GM12873 (cell line): ENCODE measurements around the gene CMTM2.

Experiments
- TF ChIP-seq, protein P1 (sequence below): IDR thresholded peaks from 2 replicates; pipeline ENCODE4 v1.5.1; 2012; ENCODE audit warnings: low read depth, mild to moderate bottlenecking, moderate library complexity, low read length, control low read depth; ENCODE audit not compliant: insufficient read depth; ENCODE audit errors: missing control alignments

The CMTM2 gene

DNA sequence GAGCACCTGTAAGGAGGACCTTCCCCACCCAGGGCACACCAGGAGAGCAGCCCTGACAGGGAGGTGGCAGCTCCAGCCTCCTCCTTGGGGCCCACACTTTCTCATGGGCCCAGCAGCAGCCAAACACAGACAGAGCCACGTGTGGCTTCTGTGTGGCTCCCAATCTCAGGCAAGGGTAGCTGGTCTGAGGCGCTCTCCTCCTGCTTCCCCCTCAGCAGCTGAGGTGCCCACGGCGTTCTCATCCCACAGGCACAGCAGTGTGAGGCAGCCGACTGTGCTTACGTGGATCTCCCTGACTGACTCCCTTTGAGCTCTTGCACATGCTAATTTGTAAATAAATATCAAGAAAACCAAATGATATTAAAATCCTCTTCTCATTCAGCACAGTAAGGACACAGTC, 56.1 kb downstream of the CMTM2 start:
- TF ChIP-seq, protein P1, sequence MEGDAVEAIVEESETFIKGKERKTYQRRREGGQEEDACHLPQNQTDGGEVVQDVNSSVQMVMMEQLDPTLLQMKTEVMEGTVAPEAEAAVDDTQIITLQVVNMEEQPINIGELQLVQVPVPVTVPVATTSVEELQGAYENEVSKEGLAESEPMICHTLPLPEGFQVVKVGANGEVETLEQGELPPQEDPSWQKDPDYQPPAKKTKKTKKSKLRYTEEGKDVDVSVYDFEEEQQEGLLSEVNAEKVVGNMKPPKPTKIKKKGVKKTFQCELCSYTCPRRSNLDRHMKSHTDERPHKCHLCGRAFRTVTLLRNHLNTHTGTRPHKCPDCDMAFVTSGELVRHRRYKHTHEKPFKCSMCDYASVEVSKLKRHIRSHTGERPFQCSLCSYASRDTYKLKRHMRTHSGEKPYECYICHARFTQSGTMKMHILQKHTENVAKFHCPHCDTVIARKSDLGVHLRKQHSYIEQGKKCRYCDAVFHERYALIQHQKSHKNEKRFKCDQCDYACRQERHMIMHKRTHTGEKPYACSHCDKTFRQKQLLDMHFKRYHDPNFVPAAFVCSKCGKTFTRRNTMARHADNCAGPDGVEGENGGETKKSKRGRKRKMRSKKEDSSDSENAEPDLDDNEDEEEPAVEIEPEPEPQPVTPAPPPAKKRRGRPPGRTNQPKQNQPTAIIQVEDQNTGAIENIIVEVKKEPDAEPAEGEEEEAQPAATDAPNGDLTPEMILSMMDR: no peak

DNA sequence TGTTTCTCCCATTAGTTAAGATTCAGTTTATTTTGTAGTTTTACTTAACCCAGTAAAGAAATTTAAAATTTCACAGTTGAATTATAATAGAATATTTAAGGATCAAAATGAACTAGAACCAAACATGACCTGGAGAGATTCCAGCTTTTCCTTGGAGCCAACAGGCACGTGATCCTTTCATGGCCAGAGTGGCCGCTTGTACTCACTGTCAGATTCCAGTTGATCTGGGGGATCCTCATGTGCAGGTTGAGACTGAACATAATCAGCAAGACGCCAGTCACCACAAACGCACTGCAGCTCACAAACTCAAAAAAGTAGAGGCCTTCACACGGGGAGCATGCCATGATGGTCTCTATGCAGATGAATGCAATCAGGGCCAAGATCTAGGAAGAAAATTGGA, 56.9 kb downstream of the CMTM2 start:
- TF ChIP-seq, protein P1: no peak

DNA sequence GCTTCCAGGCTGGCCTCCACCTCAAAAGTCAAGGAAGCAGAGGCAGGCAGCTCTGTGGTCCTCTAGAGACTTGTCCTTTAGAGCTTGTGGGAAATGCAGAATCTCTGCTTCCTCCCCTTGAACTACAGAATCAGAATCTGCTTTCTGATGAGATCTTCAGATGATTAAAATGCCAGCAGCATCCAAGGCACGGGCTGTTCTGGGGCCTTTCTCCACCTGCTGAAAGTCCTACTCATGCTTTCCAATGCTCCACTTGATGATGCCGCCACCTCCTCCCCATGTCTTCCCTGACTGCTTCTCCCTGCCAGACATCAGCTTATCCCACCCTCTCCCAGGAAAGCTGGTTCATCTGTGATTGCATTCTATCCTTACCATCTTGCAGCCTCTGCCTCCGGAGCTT, 58.5 kb downstream of the CMTM2 start:
- TF ChIP-seq, protein P1: no peak
